HEK293 (cell line): ENCODE results near the gene ESR2.

Experiments
- CTCF ChIA-PET: fragments of 350-600 bp; formaldehyde crosslinking; extraction: SDS; loops from one replicate; lab custom pipeline; 2021; ENCODE audit warnings: antibody characterized with exemption; lab: Yijun Ruan, JAX
- POLR2A ChIA-PET: fragments of 300-600 bp; formaldehyde crosslinking; extraction: SDS; loops from one replicate; lab custom pipeline; 2020; ENCODE audit warnings: antibody characterized with exemption, inconsistent platforms; lab: Yijun Ruan, JAX
- H3K27ac ChIP-seq: fragments of 200-500 bp; sonication (Bioruptor generic); 2 replicates; pipeline ENCODE4 v1.5.1; 2014; ENCODE audit warnings: low read depth, low read length, control low read depth, inconsistent platforms; ENCODE audit errors: extremely low read depth
- H3K36me3 ChIP-seq, 2 experiments: fragments of 200-500 bp in 1 of 2; sonication (Bioruptor generic) in 1 of 2; 1 replicate in 1 of 2; 2 replicates in 1 of 2; pipeline ENCODE4 v1.5.1; 2014 to 2017; ENCODE audit warnings: inconsistent platforms in 2 of 2, low read length in 2 of 2; ENCODE audit not compliant: control insufficient read depth in 2 of 2, insufficient read depth in 1 of 2
- H3K4me1 ChIP-seq: fragments of 200-500 bp; sonication (Bioruptor generic); 2 replicates; pipeline ENCODE4 v1.5.1; 2014; ENCODE audit warnings: mild to moderate bottlenecking, low read length, inconsistent platforms; ENCODE audit not compliant: control insufficient read depth, insufficient read depth
- H3K4me3 ChIP-seq: 2 replicates; pipeline ENCODE4 v1.5.1; 2011; ENCODE audit warnings: low read depth, mild to moderate bottlenecking, control low read depth, low read length, moderate library complexity
- H3K9me3 ChIP-seq: fragments of 200-500 bp; sonication (Bioruptor generic); 2 replicates; pipeline ENCODE4 v1.5.1; 2014; ENCODE audit warnings: low read depth, low read length, inconsistent platforms; ENCODE audit not compliant: control insufficient read depth, insufficient read depth
- FEZF1 ChIP-seq: fragments of 450-650 bp; formaldehyde crosslinking; IDR thresholded peaks from 2 replicates; pipeline ENCODE4 v1.5.1; 2016; ENCODE audit warnings: missing biosample characterization, missing genetic modification characterization
- SCRT2 ChIP-seq: fragments of 450-650 bp; formaldehyde crosslinking; IDR thresholded peaks from 2 replicates; pipeline ENCODE4 v1.5.1; 2016; ENCODE audit warnings: missing biosample characterization, missing genetic modification characterization
- WT1 ChIP-seq: fragments of 450-650 bp; formaldehyde crosslinking; IDR thresholded peaks from 2 replicates; pipeline ENCODE4 v1.5.1; 2016; ENCODE audit warnings: missing biosample characterization, missing genetic modification characterization
- ZBTB11 ChIP-seq: fragments of 450-650 bp; formaldehyde crosslinking; conservative IDR thresholded peaks from 2 replicates; pipeline ENCODE4 v1.5.1; 2016; ENCODE audit warnings: low read depth, missing biosample characterization, missing genetic modification characterization
- ZBTB17 ChIP-seq: fragments of 450-650 bp; formaldehyde crosslinking; IDR thresholded peaks from 2 replicates; pipeline ENCODE4 v1.5.1; 2016; ENCODE audit warnings: missing biosample characterization, missing genetic modification characterization
- ZBTB8A ChIP-seq: fragments of 450-650 bp; formaldehyde crosslinking; IDR thresholded peaks from 2 replicates; pipeline ENCODE4 v1.5.1; 2016; ENCODE audit warnings: missing biosample characterization, missing genetic modification characterization
- ZEB2 ChIP-seq: fragments of 450-650 bp; formaldehyde crosslinking; IDR thresholded peaks from 2 replicates; pipeline ENCODE4 v1.5.1; 2016; ENCODE audit warnings: missing biosample characterization, missing genetic modification characterization
- ZFHX2 ChIP-seq: fragments of 450-650 bp; formaldehyde crosslinking; conservative IDR thresholded peaks from 2 replicates; pipeline ENCODE4 v1.5.1; 2016; ENCODE audit warnings: missing biosample characterization, missing genetic modification characterization
- ZFP37 ChIP-seq: fragments of 450-650 bp; formaldehyde crosslinking; IDR thresholded peaks from 2 replicates; pipeline ENCODE4 v1.5.1; 2016; ENCODE audit warnings: missing biosample characterization, missing genetic modification characterization
- ZNF214 ChIP-seq: fragments of 450-650 bp; formaldehyde crosslinking; IDR thresholded peaks from 2 replicates; pipeline ENCODE4 v1.5.1; 2017; ENCODE audit warnings: missing biosample characterization, mild to moderate bottlenecking, missing genetic modification characterization, borderline replicate concordance
- ZNF350 ChIP-seq: fragments of 450-650 bp; formaldehyde crosslinking; IDR thresholded peaks from 2 replicates; pipeline ENCODE4 v1.5.0; 2017; ENCODE audit warnings: missing biosample characterization, mild to moderate bottlenecking, missing genetic modification characterization
- ZNF416 ChIP-seq: fragments of 450-650 bp; formaldehyde crosslinking; IDR thresholded peaks from 2 replicates; pipeline ENCODE4 v1.5.1; 2016; ENCODE audit warnings: missing biosample characterization, missing genetic modification characterization
- ZNF518A ChIP-seq: fragments of 450-650 bp; formaldehyde crosslinking; conservative IDR thresholded peaks from 2 replicates; pipeline ENCODE4 v1.5.1; 2016; ENCODE audit warnings: low read depth, missing biosample characterization, missing genetic modification characterization
- ZNF600 ChIP-seq: fragments of 450-650 bp; formaldehyde crosslinking; IDR thresholded peaks from 2 replicates; pipeline ENCODE4 v1.5.1; 2016; ENCODE audit warnings: missing biosample characterization, missing genetic modification characterization
- ZNF629 ChIP-seq: fragments of 450-650 bp; formaldehyde crosslinking; IDR thresholded peaks from 2 replicates; pipeline ENCODE4 v1.5.1; 2017; ENCODE audit warnings: missing biosample characterization, missing genetic modification characterization
- ZNF76 ChIP-seq: fragments of 450-650 bp; formaldehyde crosslinking; IDR thresholded peaks from 2 replicates; pipeline ENCODE4; 2016; ENCODE audit warnings: low read depth, missing biosample characterization, missing genetic modification characterization, borderline replicate concordance
- ZSCAN18 ChIP-seq: fragments of 450-650 bp; formaldehyde crosslinking; IDR thresholded peaks from 2 replicates; pipeline ENCODE4 v1.5.1; 2016; ENCODE audit warnings: missing biosample characterization, missing genetic modification characterization
- TF ChIP-seq, protein P1 (sequence below): fragments of 450-650 bp; IDR thresholded peaks from 2 replicates; pipeline ENCODE4 v1.5.1; 2018; ENCODE audit warnings: missing biosample characterization, missing genetic modification characterization
- TF ChIP-seq, protein P2 (sequence below): fragments of 450-650 bp; formaldehyde crosslinking; IDR thresholded peaks from 2 replicates; pipeline ENCODE4 v1.5.1; 2016; ENCODE audit warnings: missing biosample characterization, missing genetic modification characterization

The ESR2 gene

DNA sequence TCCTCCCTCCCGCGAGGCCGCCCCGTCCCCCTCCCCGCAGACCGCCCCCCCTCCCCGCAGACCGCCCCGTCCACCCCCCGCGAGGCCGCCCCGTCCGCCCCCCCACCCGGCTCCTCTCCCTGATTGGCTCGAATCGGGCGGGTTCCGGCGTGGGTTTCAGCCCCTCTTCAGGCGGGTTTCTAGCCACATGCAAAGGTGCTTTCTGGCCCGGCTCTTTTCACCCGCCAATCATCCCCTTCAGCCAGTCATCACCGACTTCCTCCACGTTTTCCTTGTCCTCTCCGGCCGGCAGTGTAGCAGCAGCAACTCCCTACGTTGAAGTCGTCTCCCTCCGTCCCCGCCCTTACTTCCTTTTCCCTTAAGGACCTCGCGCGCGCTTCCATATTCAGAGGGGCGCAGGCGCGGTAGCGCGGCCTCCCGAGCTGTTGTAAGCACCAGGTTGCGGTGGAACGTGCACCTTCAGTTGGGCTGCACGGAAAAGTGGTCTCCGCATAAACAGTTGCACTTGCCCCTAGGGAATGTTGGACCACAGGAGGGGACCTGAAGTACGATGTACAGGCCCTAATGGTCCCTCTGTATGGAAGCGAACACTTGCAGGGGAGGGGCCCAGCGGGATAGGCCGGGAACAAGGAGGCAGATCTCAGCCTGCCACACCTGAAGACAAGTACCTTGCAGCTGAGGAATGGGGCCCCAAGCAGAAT lies 44.6 kb upstream of the ESR2 start (continued):
- TF ChIP-seq ZBTB11 (tag by site-specific recombination): peak; percentile 90
- peak; percentile 20; the same call in 1 of the 2 replicates for TF ChIP-seq SCRT2 (tag by site-specific recombination)
- no peak for TF ChIP-seq ZSCAN18 (tag by site-specific recombination)
- no peak for TF ChIP-seq ZFHX2 (tag by site-specific recombination)
- TF ChIP-seq ZNF518A (tag by site-specific recombination): peak; percentile 34; the same call in 1 of the 2 replicates
- TF ChIP-seq ZNF214 (tag by site-specific recombination): no peak
- peak; percentile 50; the same call in 1 of the 2 replicates for TF ChIP-seq ZNF76 (tag by site-specific recombination)
- peak; percentile 25 for TF ChIP-seq ZBTB17 (tag by site-specific recombination)

DNA sequence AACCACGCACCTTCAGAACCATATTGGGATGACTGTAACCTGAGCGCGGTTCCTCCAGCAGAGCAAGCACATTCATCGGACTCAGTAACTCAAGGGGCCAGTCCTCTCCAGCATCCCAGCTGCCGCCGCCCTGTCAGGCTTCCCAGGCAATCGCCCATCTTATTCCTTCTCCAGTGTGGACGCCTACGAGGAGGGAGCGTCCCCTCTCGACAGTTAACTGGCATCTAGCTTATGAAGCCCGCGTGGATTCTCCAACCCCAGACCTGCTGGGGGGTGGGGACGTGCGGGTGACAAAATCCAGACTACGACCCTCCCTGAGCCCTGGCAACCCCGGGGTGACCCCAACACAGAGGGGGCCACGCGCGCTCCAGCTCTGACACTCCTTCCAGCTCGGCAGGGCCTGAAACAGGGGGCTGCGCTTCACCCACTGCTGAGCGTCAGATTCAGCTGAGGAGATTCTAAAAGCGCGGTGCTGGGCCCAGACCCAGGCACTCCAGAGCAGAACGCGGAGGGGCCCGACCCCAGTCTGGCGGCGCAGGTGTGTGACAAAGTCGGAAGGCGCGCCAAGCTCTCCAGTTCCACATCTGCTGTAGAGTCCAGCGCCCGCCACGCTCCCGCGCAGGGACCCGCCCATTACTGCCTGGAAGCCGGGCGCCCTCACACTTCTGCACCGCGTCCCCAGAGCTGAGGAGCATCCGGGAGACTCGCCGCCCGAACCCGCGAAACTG lies 43.9 kb upstream of the ESR2 start:
- Histone ChIP-seq H3K4me1 (no peaks in the 10 kb centered on the region), H3K9me3 (no peaks in the 10 kb centered on the region), H3K27ac (peak overlapping the region; percentile 94), H3K4me3 (peak overlapping the region; percentile 77), H3K36me3 (peaks cover 0 to 3% of the 10 kb centered on the region in 2 experiments; a peak in 1 of 3 replicates)
- CTCF ChIA-PET: interaction anchor here (0.5 to 1.6 kb wide), 6 partner anchors 13 to 612 kb away, joined by 3 to 6 read pairs (median 3); partner anchors contain the start of gene MTHFD1
- POLR2A ChIA-PET: interaction anchor here (0.6 to 2.5 kb wide), 13 partner anchors 10 to 696 kb away, joined by 3 to 29 read pairs (median 4); partner anchors contain the start of genes HSPA2, MTHFD1, WDR89 and ZBTB1
- TF ChIP-seq ZNF350 (tag by site-specific recombination): no peak
- TF ChIP-seq, protein P1, sequence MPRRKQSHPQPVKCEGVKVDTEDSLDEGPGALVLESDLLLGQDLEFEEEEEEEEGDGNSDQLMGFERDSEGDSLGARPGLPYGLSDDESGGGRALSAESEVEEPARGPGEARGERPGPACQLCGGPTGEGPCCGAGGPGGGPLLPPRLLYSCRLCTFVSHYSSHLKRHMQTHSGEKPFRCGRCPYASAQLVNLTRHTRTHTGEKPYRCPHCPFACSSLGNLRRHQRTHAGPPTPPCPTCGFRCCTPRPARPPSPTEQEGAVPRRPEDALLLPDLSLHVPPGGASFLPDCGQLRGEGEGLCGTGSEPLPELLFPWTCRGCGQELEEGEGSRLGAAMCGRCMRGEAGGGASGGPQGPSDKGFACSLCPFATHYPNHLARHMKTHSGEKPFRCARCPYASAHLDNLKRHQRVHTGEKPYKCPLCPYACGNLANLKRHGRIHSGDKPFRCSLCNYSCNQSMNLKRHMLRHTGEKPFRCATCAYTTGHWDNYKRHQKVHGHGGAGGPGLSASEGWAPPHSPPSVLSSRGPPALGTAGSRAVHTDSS: no peak
- TF ChIP-seq ZNF416 (tag by site-specific recombination): no peak
- no peak for TF ChIP-seq FEZF1
- peak; percentile 71 for TF ChIP-seq ZNF600 (tag by site-specific recombination)
- TF ChIP-seq ZBTB8A (tag by site-specific recombination): peak; percentile 58
- TF ChIP-seq ZNF629 (tag by site-specific recombination): 0 out of 2 replicates have a peak, but pooled peaks have one; percentile 21
- TF ChIP-seq ZEB2 (tag by site-specific recombination): peak; percentile 15; the same call in 1 of the 2 replicates
- TF ChIP-seq WT1 (tag by site-specific recombination): no peak
- 0 out of 2 replicates have a peak, but pooled peaks have one; percentile 40 for TF ChIP-seq ZFP37 (tag by site-specific recombination)
- TF ChIP-seq, protein P2, sequence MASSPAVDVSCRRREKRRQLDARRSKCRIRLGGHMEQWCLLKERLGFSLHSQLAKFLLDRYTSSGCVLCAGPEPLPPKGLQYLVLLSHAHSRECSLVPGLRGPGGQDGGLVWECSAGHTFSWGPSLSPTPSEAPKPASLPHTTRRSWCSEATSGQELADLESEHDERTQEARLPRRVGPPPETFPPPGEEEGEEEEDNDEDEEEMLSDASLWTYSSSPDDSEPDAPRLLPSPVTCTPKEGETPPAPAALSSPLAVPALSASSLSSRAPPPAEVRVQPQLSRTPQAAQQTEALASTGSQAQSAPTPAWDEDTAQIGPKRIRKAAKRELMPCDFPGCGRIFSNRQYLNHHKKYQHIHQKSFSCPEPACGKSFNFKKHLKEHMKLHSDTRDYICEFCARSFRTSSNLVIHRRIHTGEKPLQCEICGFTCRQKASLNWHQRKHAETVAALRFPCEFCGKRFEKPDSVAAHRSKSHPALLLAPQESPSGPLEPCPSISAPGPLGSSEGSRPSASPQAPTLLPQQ: no peak; the same call in 1 of the 2 replicates
